Left kidney (tissue), 2 donors: ENCODE data around the gene APEH. TPM values are rescaled to one million over a fixed set of nuclear protein-coding genes. Genes with fewer than 3 reads are reported as not detected.

Source experiments
- DNase-seq: peaks from one replicate; pipeline ENCODE4 v3.0.0-alpha.2; 2013
- polyA plus RNA-seq: library from polyadenylated mRNA; unstranded; fragments of 120-200 nt; gene quantifications from one replicate; pipeline ENCODE4 v1.2.1, GENCODE V29; 2013; ENCODE audit not compliant: insufficient read length

Gene APEH
- polyA plus RNA-seq, 1 donor = 140 TPM

GRCh38 chr3:49712166-49712565 lies 38.0 kb downstream of the APEH start:
- no peak for DNase-seq

- DNase-seq = no peak
These were observed 38.6 kb downstream of the APEH start for GRCh38 chr3:49712631-49713317.

GRCh38 chr3:49713336-49714105 lies 39.4 kb downstream of the APEH start:
- no peak for DNase-seq

- no peak for DNase-seq
These were observed 40.8 kb downstream of the APEH start for GRCh38 chr3:49714728-49715550.

- DNase-seq = no peak
These were observed 41.5 kb downstream of the APEH start for GRCh38 chr3:49715611-49716121.

- DNase-seq = no peak
These were observed 42.0 kb downstream of the APEH start for GRCh38 chr3:49716169-49716568.

- DNase-seq = no peak
These were observed 42.6 kb downstream of the APEH start for GRCh38 chr3:49716691-49717210.

- no peak for DNase-seq
These were observed 43.2 kb downstream of the APEH start for GRCh38 chr3:49717211-49717958.

- DNase-seq = peak; percentile 6
These were observed 44.1 kb downstream of the APEH start for GRCh38 chr3:49717959-49718857.

GRCh38 chr3:49718858-49719213 lies 44.7 kb downstream of the APEH start:
- DNase-seq = peak; percentile 8

GRCh38 chr3:49719214-49719884 lies 45.2 kb downstream of the APEH start, which contains the start of gene AMIGO3:
AMIGO3 (minus strand) TSS chr3:49719684; CDS start chr3:49719465, 219 bp downstream.
- DNase-seq = peak; percentile 91

- DNase-seq = no peak
These were observed 46.9 kb downstream of the APEH start for GRCh38 chr3:49720855-49721595.

- no peak for DNase-seq
These were observed 47.4 kb downstream of the APEH start for GRCh38 chr3:49721596-49721895.

- DNase-seq = no peak
These were observed 48.0 kb downstream of the APEH start for GRCh38 chr3:49721896-49722781.

GRCh38 chr3:49722896-49723295 lies 48.7 kb downstream of the APEH start:
- DNase-seq = no peak

- peak; percentile 6 for DNase-seq
These were observed 49.1 kb downstream of the APEH start for GRCh38 chr3:49723296-49723627.

GRCh38 chr3:49723628-49724551 lies 49.7 kb downstream of the APEH start, which contains the start of gene GMPPB:
GMPPB (minus strand) TSS chr3:49723951; CDS start chr3:49723726, 225 bp downstream.
- DNase-seq = peak; percentile 94
